SKM-1 (cell line): Measurements from ENCODE around the gene C10orf143.
"Not testable (repeated sequence)": the region's sequence is repeated elsewhere in the genome, so short reads cannot be mapped to it uniquely, and the experiment has no call there.

Experiments
- DNase-seq: peaks from one replicate; lab custom pipeline; 2025; ENCODE audit not compliant: unreplicated experiment; lab: John Stamatoyannopoulos, UW

The C10orf143 gene

GRCh38 chr10:130111852-130112180 is 1.2 kb upstream of the C10orf143 start:
- no peak for DNase-seq

- DNase-seq, result peak; percentile 94
Observed at GRCh38 chr10:130111113-130111851, 652 bp upstream of the C10orf143 start.

GRCh38 chr10:130109796-130110245 is 809 bp downstream of the C10orf143 start:
- DNase-seq, result peak; percentile 67

- no peak for DNase-seq
Observed at GRCh38 chr10:130108934-130109604, 1.6 kb downstream of the C10orf143 start.

GRCh38 chr10:130108146-130108545 is 2.5 kb downstream of the C10orf143 start:
- not testable (repeated sequence) for DNase-seq

GRCh38 chr10:130105724-130106123 is 4.9 kb downstream of the C10orf143 start:
- no peak for DNase-seq

- DNase-seq, result no peak
Observed at GRCh38 chr10:130099344-130099743, 11.3 kb downstream of the C10orf143 start.

GRCh38 chr10:130090565-130090964 is 20.1 kb downstream of the C10orf143 start:
- not testable (repeated sequence) for DNase-seq

GRCh38 chr10:130080461-130080814 is 30.2 kb downstream of the C10orf143 start:
- DNase-seq, result no peak

- no peak for DNase-seq
Observed at GRCh38 chr10:130079614-130080460, 30.8 kb downstream of the C10orf143 start.

- DNase-seq, result no peak
Observed at GRCh38 chr10:130078120-130078519, 32.5 kb downstream of the C10orf143 start.

GRCh38 chr10:130076681-130077080 is 33.9 kb downstream of the C10orf143 start:
- no peak for DNase-seq

GRCh38 chr10:130074639-130075038 is 36.0 kb downstream of the C10orf143 start:
- no peak for DNase-seq

- DNase-seq, result no peak
Observed at GRCh38 chr10:130073912-130074311, 36.7 kb downstream of the C10orf143 start.

- no peak for DNase-seq
Observed at GRCh38 chr10:130072247-130072646, 38.4 kb downstream of the C10orf143 start.

GRCh38 chr10:130067893-130068292 is 42.7 kb downstream of the C10orf143 start:
- DNase-seq, result no peak

- DNase-seq, result no peak
Observed at GRCh38 chr10:130066743-130067142, 43.9 kb downstream of the C10orf143 start.

GRCh38 chr10:130065251-130065650 is 45.4 kb downstream of the C10orf143 start:
- no peak for DNase-seq

GRCh38 chr10:130064783-130065182 is 45.8 kb downstream of the C10orf143 start:
- no peak for DNase-seq

GRCh38 chr10:130062976-130063375 is 47.7 kb downstream of the C10orf143 start:
- DNase-seq, result no peak

- no peak for DNase-seq
Observed at GRCh38 chr10:130062201-130062600, 48.4 kb downstream of the C10orf143 start.

GRCh38 chr10:130061760-130062159 is 48.9 kb downstream of the C10orf143 start:
- no peak for DNase-seq
